ENCODE data around the gene SPIN1. TPM values are rescaled to one million over a fixed set of nuclear protein-coding genes. Genes with fewer than 3 reads are reported as not detected.

SPIN1 gene
- total RNA-seq, 4 donors from 2014 or later, result 5.5 to 11.9 (median 6.6) TPM

DNA sequence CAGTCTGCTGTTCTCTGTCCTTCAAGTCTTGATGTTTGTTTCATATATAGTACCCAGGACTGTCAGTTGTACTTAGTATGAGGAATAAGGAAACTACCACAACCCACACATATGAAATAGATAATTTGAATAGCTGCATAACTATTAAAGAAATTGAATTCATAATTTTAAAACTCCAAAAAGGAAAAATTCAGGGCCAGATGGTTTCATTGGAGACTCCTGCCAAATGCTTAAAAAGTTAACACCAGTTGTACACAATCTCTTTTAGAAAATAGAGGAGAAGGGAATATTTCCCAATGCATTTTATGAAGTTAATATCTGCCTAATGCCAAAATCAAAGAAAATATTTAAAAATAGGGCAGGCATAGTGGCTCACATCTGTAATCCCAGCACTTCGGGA, 24.6 kb upstream of the SPIN1 start:
- H3K4me3 ChIP-seq, result no peak overlapping the region
- no peaks in the 10 kb centered on the region for H3K4me1 ChIP-seq
- H3K27me3 ChIP-seq, result no peaks in the 10 kb centered on the region
- intact Hi-C loops (cut with DNase I; ENCODE audit: low total_unique reads) (no loop called here), in situ Hi-C loops (cut with MboI; ENCODE audit: low sequenced_read_pairs in 4 of 4) (no loop called here)
- TF ChIP-seq POLR2A (IDR thresholded peaks at IDR 0.05), result no peak
- TF ChIP-seq, protein P1, sequence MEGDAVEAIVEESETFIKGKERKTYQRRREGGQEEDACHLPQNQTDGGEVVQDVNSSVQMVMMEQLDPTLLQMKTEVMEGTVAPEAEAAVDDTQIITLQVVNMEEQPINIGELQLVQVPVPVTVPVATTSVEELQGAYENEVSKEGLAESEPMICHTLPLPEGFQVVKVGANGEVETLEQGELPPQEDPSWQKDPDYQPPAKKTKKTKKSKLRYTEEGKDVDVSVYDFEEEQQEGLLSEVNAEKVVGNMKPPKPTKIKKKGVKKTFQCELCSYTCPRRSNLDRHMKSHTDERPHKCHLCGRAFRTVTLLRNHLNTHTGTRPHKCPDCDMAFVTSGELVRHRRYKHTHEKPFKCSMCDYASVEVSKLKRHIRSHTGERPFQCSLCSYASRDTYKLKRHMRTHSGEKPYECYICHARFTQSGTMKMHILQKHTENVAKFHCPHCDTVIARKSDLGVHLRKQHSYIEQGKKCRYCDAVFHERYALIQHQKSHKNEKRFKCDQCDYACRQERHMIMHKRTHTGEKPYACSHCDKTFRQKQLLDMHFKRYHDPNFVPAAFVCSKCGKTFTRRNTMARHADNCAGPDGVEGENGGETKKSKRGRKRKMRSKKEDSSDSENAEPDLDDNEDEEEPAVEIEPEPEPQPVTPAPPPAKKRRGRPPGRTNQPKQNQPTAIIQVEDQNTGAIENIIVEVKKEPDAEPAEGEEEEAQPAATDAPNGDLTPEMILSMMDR (IDR thresholded peaks at IDR 0.05 in 4 of 5, conservative IDR thresholded peaks at IDR 0.05 in 1 of 5), result no peak
- no peak overlapping the region for H3K27ac ChIP-seq
- no peak for ATAC-seq
- no peaks in the 10 kb centered on the region for H3K9me3 ChIP-seq
- no peaks in the 10 kb centered on the region for H3K36me3 ChIP-seq
- DNase-seq, result no peak

DNA sequence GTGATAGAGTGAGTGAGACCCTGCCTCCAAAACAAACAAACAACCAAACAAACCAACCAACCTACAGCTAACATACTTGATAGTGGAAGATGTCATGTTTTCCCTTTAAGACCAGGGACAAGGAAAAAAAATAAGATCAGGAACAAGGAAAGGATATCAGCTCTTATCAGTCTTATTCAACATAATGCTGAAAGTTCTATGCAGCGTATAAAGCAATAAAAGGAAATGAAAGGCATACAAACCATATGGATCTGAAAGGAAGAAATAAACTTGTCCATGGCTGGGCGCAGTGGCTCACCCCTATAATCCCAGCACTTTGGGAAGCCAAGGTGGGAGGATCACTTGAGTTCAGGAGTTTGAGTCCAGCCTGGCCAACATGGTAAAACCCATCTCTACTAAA, 23.5 kb upstream of the SPIN1 start:
- Histone ChIP-seq H3K4me3 (no peak overlapping the region), H3K27ac (no peak overlapping the region), H3K36me3 (no peaks in the 10 kb centered on the region), H3K27me3 (no peaks in the 10 kb centered on the region), H3K4me1 (no peaks in the 10 kb centered on the region), H3K9me3 (no peaks in the 10 kb centered on the region)
- TF ChIP-seq, protein P1 (IDR thresholded peaks at IDR 0.05 in 4 of 5, conservative IDR thresholded peaks at IDR 0.05 in 1 of 5), result no peak
- no peak for TF ChIP-seq POLR2A (IDR thresholded peaks at IDR 0.05)
- intact Hi-C loops (cut with DNase I; ENCODE audit: low total_unique reads) (no loop called here), in situ Hi-C loops (cut with MboI; ENCODE audit: low sequenced_read_pairs in 4 of 4) (no loop called here)
- no peak for ATAC-seq
- no peak for DNase-seq

DNA sequence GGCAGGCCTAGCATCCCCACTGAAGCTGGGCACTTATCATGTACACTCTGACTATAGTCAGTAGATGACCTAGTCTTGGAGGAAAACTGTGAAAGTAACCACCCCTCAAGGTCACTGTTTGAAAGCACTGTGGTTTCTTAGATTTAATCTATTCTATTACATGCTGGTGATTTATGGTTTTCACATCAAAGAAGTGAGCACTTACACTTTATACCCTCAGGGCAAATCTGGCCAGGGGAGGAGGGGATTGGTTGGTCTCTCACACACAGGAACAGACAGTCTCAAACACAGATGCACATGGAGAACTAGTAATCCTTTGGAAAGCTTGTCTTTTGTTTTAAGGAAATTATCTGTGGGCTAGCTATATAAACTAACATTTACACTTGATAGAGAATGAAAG, 17.9 kb upstream of the SPIN1 start:
- no peak for ATAC-seq
- Histone ChIP-seq H3K4me1 (no peaks in the 10 kb centered on the region), H3K9me3 (no peaks in the 10 kb centered on the region), H3K36me3 (no peaks in the 10 kb centered on the region), H3K27ac (no peak overlapping the region), H3K27me3 (no peaks in the 10 kb centered on the region), H3K4me3 (no peak overlapping the region)
- no peak for DNase-seq
- in situ Hi-C loops (cut with MboI; ENCODE audit: low sequenced_read_pairs in 4 of 4), result no loop called here
- TF ChIP-seq POLR2A (IDR thresholded peaks at IDR 0.05), result no peak
- TF ChIP-seq, protein P1 (IDR thresholded peaks at IDR 0.05 in 4 of 5, conservative IDR thresholded peaks at IDR 0.05 in 1 of 5), result no peak
- intact Hi-C loops (cut with DNase I; ENCODE audit: low total_unique reads), result no loop called here

DNA sequence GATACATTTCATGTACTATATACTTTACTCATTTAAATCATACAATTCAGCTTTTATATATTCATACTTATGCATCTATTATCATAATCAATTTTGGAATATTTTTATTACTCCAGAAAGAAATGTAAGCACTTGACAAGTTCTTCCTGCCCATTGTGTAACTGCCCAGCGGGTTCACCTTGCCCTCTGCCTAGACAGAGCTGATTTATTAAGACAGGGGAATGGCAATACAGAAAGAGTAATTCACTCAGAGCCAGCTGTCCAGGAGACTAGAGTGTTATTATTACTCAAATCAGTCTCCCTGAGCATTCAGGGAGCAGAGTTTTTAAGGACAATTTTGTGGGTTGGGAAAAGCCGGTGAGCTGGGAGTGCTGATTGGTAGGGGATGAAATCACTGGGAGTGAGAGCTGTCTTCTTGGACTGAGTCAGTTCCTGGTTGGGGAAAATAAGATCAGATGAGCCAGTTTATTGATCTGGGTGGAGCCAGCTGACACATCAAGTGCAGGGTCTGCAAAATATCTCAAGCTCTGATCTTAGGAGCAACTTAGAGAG, 16.1 kb upstream of the SPIN1 start:
- intact Hi-C loops (cut with DNase I; ENCODE audit: low total_unique reads), result no loop called here
- H3K4me3 ChIP-seq, result no peak overlapping the region
- ATAC-seq, result no peak
- no peak for DNase-seq
- no peaks in the 10 kb centered on the region for H3K4me1 ChIP-seq
- no peaks in the 10 kb centered on the region for H3K27me3 ChIP-seq
- in situ Hi-C loops (cut with MboI; ENCODE audit: low sequenced_read_pairs in 4 of 4), result no loop called here
- H3K9me3 ChIP-seq, result no peaks in the 10 kb centered on the region
- H3K36me3 ChIP-seq, result no peaks in the 10 kb centered on the region
- no peak overlapping the region for H3K27ac ChIP-seq
- no peak for TF ChIP-seq POLR2A (IDR thresholded peaks at IDR 0.05)
- TF ChIP-seq, protein P1 (IDR thresholded peaks at IDR 0.05 in 4 of 5, conservative IDR thresholded peaks at IDR 0.05 in 1 of 5), result no peak

DNA sequence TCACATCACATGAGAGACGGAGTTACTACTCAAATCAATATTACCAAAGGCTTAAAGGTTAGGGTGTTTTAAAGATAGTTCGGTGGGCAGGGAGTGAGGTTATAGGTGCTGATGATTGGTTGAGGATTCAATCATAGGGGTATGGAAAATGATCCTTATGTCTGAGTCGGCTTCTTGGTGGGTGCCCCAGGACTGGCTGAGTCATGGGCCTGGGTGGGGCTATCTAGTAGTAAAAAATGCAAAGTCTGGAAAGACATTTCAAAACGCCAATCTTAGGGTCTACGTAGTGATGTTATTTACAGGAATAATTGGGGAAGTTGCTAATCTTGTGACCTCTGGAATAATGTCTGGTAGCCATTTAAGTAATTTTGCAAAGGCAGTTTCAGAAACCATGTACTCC, 15.2 kb upstream of the SPIN1 start:
- no peak overlapping the region for H3K27ac ChIP-seq
- no peaks in the 10 kb centered on the region for H3K9me3 ChIP-seq
- no peaks in the 10 kb centered on the region for H3K36me3 ChIP-seq
- no peak for ATAC-seq
- no peaks in the 10 kb centered on the region for H3K4me1 ChIP-seq
- intact Hi-C loops (cut with DNase I; ENCODE audit: low total_unique reads) (no loop called here), in situ Hi-C loops (cut with MboI; ENCODE audit: low sequenced_read_pairs in 4 of 4) (no loop called here)
- no peaks in the 10 kb centered on the region for H3K27me3 ChIP-seq
- DNase-seq, result no peak
- H3K4me3 ChIP-seq, result no peak overlapping the region
- no peak for TF ChIP-seq POLR2A (IDR thresholded peaks at IDR 0.05)

Measured in gastrocnemius medialis (tissue), 4 donors.